NCI-H446 (cell line): ENCODE measurements around the gene ARHGAP26.

Source experiments
- DNase-seq, 2 experiments: peaks; one replicate each; lab custom pipeline; 2025; lab: John Stamatoyannopoulos, UW

The ARHGAP26 gene

DNA sequence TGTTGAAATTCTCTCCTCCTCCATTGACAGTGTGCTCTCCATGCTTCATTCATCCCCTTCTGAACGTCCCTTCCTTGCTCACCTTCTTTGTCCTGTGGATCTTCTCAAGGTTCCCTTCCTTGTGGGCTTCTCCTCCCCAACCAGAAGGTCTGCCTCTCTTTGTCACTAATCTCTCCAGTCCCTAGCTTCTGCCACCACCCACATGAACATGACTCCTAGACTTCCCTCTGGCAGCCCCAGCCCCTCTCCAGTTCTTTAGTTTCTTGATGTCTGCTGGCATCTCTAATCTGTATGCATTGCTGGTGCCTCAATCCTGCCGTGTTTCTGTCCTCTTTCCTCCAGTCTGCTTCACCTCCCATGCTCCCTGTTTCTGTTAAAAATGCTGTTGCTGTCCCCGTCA is 79.3 kb downstream of the ARHGAP26 start:
- DNase-seq, result no peak

DNA sequence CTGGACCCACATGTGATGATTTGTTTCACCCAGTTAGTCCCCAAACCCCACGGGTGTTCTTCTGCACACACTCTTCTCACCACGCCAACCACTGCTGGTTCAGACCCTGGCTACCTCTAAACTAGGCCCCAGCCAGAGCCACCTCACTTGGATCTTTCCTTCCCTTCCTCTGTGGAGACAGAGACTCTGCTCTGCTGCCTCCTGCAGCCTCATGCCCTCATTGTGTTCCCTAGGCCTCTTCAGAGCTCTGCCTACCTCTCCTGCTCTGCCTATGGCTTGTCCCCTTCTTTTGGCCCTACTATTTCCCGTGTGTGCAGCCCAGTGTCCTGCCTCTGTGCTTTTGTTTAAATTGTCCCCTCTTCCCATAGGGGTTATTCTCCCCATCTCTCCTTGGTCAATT is 79.7 kb downstream of the ARHGAP26 start:
- DNase-seq, result no peak

DNA sequence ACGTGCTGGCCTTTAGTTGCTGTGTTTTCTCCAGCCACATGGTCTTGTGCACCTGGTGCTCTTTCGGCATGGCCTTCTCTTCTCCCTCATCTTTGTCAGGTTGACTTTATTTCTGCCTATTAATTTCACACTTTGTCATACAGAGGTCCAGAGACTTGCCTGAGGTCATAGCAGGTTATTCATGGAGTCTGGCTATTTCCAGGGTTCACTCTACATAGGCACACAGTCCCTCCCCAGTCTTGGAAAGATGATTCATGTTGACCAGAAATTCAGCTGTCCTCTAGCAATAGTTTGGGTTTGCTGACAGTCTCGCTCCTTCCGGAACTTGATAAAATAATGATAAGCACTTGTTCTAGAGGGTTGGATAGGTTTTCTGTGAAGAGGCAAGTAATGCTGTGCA is 81.6 kb downstream of the ARHGAP26 start:
- no peak for DNase-seq

DNA sequence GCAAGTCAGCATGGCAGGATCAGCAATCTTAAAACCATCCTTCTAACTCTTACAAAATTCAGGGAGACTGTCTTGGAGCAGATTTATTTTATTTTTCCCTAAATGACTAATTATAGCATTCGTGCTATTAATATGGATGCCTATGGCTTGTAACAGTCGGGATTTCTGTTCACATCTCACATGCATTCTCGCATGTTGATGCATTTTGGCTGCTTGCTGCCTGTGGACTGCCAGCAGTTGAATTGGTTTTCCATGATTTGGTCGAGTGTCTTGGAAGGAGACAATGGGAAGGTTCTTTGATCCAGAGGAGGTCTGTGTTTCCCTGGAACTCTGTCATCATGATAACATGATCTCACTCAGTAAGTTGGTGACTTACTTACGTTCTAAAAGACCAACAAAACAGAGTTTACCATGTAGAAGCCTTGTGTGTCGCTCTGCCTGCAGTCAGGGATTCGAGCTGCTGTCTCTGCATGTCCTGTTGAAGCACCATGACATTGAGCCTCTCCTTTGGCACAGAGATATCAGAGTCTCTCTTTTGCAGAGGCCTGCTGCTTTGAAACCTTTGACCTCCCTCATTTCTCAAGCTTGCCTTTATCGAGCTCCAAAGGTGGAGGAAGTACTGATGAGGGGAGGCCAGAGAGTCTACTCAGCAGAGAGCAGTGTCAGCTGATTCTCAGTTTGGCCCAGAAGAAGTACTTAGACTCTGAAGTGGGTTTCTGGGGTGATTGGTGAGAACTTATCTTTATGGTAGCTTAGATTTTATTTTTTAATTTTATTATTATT is 82.4 kb downstream of the ARHGAP26 start:
- no peak for DNase-seq

DNA sequence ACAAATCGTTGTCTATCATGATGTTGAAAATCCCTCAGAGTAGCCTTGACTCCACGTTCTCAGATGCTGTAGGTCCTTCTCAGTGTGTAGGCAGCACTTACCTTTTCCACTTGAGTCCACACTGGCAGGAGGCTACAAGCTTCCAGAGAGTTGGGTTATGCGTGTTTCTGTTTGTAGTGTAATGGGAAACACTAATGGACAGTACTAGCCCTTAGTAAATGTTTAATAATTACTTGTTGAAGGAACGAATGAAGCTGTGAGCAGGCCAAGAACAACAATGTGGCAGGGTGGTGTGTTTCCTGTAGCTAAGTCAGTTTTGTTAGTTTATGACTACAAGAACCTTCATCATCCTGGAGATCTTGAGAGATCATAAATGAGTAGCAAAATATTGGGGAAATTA is 83.5 kb downstream of the ARHGAP26 start:
- no peak for DNase-seq

DNA sequence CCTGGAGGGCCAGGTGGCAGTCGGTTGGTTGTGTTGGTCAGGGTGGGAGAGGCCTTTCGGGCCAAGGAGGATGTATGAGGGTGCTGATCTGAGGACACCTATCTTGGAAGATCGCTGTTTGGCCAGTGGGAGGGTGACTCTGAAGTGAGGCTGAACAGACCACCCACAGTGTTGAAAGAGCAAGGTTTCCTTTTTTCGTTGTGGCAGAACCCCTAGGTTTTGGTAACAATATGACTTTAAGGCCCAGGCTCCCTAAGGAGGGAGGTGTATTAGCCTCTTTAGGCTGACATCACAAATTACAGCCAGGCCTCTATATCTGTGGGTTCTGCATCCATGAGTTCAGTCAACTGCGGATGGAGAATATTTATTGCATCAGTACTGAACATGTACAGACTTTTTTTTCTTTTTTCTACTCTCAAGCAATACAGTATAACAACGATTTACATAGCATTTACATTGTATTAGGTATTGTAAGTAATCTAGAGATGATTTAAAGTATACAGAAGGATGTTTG is 86.1 kb downstream of the ARHGAP26 start:
- DNase-seq, result no peak

DNA sequence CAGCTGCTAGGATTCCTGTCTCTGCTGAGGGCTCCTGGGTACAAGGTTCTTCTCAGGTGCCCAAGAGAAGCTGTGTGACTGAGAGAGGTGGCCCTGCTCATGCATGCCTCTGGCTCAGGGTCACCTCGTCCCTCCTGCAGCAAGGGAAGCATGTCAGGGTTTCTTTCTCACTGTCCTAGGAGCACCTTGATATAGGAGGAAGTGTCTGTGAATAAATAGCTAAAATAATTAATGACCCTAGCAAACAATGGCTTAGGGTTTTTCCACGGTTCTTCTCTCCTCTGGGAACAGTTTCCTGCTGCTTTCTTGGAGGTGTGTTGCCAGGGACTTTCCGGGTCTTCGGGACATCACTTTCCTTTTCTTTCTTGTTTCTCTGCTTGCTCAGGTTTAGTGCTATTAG is 87.2 kb downstream of the ARHGAP26 start:
- no peak for DNase-seq

DNA sequence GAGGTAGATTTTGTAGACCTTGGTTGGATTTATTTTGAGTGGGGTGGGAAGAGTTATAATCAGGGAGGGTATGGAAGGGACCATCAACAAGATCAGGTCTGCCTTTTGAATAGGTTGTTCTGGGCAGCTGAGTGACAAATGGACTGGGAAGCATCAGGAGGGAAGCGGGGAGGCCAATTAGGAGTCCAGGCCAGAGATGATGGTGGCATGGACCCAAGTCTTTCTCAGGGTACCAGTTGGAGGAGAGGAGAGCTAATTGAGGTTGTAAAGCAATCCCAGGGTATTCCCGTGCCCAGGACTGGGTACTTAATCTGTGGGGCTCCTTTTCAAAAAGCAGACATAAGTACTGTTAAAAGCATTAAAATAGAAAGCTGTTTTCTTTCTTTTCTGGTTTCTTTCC is 88.9 kb downstream of the ARHGAP26 start:
- DNase-seq, result no peak

DNA sequence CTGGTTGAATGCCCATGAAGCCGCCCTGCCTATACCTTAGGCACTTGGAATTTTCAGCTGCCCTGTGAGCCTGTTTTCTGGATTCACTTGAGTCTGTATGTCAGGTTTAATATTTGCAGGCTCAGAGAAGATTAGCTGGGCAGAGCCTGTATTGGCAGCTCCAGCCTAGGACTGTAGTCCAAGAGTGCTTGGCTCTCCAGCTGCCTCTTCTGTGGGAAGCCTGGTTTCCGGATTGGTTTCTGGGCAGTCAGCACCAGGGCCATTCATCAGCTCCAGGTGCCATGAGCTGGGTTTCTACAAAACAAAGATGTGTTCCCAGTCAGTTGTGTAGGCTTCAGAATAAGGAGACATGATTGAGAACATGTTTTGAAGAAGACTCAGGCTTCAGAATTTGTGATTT is 90.1 kb downstream of the ARHGAP26 start:
- DNase-seq, result no peak

DNA sequence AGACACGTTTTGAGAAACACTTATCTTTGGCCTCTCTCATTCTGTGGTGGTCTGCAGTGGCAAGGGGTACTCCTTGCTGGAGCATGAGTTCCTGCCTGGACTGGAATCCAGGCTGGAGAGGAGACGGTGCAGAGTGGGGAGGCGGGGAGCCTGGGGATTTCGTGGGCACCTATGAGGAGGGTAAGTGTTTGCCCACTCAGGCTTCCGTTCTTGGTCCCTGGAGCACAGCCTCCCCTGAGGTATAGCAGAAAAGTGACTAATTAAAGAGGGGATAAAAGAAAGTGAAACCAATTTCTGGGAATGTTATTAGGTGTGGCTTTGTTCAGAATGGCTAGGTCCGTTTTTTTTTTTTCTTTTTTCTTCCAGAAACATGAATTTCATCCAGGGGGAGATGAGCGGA is 90.8 kb downstream of the ARHGAP26 start:
- DNase-seq, result no peak

DNA sequence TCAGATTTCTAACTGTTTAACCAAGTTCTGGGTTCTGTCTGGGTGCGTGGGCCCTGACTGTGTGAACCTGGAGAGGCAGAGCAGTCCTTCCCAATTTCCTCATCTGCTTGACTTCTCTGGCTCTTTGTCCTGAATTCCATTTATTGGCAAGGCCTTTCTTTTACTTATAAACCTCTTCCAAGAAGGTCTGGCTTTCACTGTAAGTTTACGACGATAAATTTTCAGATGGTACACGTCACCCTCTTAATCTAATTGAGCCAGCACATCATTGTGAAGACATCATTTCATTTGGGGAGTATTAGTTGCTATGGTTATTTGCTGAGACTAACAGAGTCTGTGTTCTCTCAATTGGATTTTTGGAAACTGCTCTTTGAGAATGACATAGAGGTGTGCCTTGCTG is 92.4 kb downstream of the ARHGAP26 start:
- DNase-seq, result no peak

DNA sequence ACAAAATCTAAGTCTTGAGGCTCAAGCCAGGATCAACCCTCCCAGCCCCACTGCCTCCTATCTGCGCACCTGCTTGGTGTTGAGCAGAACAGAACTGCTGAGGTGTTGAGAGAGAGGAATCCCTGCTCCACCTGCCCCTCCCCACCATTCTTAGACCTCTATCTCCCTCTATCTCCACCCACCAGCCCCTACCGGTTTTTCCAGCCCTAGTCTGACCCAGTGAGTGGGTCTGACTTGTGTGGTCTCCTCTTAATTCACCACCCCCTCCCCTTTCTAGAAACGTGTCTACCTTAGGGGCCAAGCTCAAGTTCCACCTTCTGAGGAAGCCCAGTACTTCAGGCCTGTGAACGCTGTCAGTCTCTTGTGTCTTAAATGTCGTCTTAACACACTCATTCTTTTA is 93.7 kb downstream of the ARHGAP26 start:
- DNase-seq, result no peak

DNA sequence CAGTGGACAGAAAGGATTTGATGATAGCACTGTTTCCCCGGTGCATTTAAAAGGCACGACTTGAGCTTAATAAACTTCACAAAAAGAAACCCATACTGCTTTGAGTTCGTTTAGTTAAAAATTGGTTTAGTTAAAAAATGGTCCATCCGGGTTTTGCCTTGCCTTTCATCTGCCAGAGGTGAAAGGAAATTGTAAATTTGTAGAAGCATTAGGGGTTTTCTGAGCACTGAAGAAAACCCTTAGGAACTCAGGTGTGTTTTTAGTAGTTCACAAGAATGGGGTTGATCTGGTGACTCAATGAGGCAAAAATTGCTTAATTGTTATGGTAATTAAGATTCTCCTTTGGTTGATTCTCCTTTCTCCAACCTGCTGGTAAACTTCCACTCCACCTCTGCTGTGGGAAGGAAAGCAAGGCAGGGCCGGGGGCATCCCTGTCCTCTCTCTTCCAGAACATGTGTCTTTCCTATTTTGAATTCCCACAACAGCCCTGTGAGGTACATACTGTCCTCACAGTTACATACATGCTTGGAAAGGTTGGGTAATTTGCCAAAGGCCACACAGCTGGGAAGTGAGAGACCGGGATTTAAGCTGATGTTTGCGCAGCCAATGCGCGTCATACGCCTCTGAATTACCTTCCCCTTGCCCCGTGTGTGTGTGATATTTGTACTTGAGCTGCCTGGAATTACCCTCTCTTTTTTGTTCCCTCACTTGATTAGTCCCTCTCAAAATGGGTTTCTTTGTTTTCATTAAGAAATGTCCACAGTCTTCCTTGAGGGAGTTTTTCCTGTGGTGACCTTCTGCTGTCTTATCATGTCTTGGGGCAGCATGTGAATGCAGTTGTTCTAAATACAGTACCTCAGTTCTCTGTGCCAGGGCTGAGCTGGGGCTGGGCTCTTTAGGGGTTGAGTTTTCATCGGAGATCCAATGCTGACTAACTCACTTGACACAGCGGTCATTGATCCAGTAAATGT is 94.4 kb downstream of the ARHGAP26 start:
- no peak for DNase-seq

DNA sequence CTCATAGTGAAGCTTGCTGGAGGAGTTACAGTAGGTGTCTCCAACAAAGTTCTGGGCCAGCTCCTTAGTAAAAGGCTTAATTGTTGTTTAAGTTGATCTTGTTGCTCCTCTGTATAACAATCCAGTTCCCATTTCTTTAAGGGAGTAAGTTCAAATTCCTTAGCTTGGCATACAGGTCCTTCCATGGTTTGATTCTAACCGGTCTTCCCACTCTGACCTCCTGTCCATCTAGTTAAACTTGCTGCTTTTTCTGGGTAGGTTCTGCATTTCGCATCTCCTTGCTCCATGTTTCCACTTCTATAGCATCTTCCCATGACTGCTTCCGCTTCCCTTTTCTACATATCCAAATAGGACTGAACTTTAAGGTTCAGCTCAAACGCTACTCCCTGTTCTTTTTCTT is 95.5 kb downstream of the ARHGAP26 start:
- DNase-seq, result no peak

DNA sequence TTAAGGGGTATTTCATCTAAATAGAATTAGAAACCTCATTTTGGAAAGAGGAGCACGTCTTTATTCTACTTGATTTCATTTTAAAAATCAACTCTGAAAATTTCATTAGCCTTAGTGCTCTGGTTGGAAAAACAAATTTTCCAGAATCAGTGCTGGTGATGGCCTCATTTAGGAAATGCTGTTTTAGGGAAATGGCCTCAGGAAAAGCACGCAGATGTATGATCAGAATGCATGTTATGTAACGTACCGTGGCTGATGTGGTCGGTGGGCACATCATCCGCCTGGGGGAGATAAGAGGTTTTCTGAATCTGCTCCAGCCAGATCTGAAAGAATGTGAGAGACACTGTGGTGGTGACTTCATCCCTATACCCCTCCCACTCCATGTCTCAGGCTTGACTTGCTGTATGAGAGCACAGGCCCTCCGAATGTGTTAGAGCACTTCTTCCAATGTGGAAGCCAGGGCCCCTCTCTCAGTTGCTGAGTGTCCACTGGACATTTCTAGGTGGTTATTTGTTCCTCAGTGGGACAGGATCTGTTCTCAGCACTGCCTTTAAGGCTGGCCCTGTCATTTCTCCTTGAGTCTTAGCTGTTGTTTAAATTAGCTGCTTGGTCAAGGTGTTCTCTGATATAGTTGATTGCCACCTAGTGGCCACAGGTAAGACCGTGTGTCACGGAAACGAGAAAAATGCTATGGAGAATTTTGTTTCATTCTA is 96.5 kb downstream of the ARHGAP26 start:
- DNase-seq, result peak in 1 of 2 experiments; percentile 35

DNA sequence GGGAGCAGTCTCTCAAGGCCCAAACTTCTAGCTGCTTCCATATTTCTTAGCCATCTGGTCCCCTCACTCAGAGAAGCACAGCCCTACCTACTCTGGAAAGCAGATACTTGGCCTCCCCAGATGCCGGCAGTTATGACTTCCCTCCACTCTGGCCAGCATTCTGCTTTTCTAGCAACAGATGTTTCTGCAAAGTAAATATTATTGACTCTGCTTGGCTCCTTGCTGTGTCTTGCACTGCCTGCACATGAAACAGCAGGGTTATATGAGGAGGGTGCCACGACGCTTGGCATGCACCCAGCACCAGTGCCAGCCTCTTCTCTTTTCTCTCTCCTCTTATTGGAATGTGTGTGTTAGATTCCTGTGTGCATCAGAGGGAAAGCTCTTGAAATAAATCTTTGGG is 99.7 kb downstream of the ARHGAP26 start:
- peak; percentile 13 to 76 for DNase-seq

DNA sequence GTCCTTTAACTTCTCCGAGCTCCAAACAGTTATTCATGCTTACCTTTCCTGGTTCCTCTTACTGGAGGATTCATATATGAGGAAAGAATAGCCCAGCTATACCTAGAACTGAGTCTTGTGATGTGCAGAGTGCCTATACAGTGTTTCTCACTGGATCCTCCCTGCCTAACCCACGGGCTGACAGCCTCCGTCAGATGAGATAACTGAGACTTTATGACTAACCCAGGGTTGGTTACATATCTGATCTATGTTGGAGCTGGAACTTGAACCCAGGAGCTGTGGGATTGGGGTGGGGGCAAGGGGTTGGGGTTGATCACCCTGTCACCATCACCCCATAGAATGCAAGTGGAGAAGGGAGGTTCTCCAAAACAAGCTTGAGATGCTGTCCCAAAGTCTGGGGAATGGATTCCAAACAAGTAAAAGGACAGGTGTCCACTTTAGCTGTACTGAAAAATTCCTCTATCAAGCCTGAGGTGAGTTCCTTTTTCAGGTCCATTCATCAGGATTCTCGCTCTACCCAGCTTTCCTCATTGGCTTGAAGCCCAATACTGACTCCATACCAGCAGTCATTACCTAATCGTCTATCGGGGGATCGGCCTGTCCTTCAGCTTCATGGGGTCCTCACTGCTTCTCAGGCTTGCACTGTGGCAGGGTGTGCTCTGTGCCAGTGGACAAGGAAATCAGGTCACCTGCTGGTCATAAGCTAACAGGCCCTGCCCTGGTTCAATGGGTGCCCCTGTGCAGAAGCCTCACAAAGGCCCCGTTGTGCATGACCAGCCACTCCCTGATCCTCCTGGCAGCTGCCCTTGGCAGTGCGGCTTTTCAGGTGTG is 100.6 kb downstream of the ARHGAP26 start:
- no peak for DNase-seq

DNA sequence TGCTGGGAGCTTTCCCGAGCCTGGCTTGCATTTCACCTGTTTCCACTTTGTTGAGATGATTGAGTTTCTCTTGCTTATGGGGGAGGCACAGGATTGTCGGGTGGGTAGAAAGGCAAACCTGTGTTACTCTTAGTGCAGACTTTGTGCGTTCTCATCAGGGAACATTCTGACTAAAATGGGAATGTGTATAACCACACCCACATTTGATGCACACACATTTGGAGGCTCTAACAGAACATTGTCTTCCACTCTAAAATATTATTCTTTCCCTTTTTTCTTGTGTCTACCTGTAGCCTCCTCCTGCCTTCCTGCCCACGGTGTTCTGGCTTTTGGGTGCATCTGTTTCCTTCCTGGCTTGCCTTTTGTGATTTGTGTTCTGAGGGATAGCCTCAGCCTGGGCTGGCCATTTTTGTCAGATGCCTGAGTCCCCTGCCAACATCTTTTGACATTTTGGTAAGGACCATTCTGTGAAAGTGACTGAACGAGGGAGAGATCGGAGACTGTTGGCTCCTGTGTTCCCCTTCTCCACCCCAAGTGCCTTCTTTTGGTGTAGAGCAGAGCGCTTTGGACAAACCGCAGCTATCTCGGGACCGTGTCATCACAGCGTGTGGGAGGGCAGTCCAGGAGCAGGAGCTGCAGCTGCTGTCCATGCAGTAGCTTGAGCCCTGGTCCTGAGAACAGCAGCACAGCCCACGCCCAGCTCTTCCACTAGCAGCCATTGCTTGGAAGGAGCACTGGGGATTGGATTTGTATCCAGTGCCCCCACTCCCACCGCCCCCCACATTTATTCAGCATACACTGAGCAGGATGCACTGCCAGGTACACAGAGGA is 101.4 kb downstream of the ARHGAP26 start:
- no peak for DNase-seq

DNA sequence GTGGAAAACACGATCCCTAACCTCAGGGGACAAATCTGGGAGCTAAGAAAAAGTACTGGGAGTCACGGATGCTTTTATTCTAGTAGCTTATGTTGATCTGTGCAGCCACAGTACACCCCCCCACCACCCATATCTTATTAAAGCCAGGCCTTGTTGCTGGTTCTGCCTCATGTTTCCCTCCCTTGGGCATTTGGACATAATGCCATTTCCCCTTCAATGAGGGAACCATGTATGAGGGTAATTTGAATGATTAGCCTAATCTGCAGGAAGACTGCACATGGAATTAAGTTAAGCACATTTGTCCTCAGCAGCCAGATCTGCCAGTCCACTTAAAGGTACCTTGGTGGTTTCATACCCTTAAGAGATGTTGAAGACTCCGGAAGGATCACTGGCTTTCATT is 102.0 kb downstream of the ARHGAP26 start:
- DNase-seq, result no peak

DNA sequence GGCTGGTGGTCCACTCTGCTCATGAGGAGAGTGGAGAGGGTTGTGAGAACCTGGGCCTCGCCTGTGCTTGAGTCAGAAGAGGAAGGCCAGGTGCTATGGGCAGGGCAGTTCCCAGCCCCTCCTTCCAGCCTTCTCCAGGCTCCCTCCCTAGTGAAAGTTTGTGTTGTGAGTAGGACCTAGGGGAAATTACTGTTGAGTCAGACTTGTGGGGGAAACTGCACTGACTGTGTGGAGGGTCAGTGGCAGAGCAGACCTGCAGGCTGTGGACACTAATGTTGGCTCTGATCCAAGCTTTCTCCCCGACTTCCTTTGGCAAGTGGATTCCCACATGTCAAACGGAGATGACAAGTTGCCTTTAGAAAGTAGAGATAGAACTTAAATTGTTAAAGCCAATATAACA is 102.6 kb downstream of the ARHGAP26 start:
- DNase-seq, result no peak

DNA sequence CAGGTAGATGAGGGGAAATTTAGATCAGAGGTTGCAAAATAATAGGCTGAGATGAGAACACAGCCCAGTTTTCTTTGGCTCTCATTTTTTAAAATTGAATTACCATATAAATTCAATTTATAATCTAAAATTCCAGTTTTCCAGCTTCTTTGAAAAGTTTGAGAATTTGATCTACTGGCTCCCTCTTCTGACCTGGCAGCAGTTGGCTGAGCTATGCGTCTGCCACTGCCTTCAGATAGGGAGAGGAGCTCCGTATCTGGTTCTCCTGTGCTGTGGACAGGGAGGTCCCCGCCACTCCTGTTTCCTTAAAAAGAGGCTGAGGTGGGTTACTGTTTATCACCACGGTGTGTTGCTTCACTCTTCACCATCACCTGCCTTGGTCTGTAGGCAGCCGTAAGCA is 103.7 kb downstream of the ARHGAP26 start:
- no peak for DNase-seq
